Mesothelial cell of epicardium (in vitro differentiated cells): ENCODE measurements around the gene KCNMA1. TPM values are rescaled to one million over a fixed set of nuclear protein-coding genes. Genes with fewer than 3 reads are reported as not detected.

ENCODE experiments used
- DNase-seq, 2 experiments: peaks; one replicate each; pipeline ENCODE4 v3.0.0; 2021; ENCODE audit warnings: low spot score in 2 of 2; ENCODE audit not compliant: unreplicated experiment in 2 of 2
- H3K27ac Mint-ChIP-seq: 2 replicates; pipeline ENCODE4 v1.8.0; 2021; ENCODE audit warnings: mixed read lengths
- H3K27me3 Mint-ChIP-seq: 2 replicates; pipeline ENCODE4 v1.8.0; 2021; ENCODE audit warnings: low read depth, mixed read lengths
- H3K36me3 Mint-ChIP-seq: 2 replicates; pipeline ENCODE4 v1.8.0; 2021; ENCODE audit warnings: mixed read lengths
- H3K4me1 Mint-ChIP-seq: 2 replicates; pipeline ENCODE4 v1.8.0; 2021; ENCODE audit warnings: mixed read lengths
- H3K4me3 Mint-ChIP-seq: 2 replicates; pipeline ENCODE4 v1.8.0; 2021; ENCODE audit warnings: mild to moderate bottlenecking, moderate library complexity, mixed read lengths
- H3K9me3 Mint-ChIP-seq: 2 replicates; pipeline ENCODE4 v1.8.0; 2021; ENCODE audit warnings: mixed read lengths
- total RNA-seq: library from RNA; stranded (reverse); gene quantifications from 3 replicates; pipeline ENCODE4 v1.2.1, GENCODE V29; 2021
- TF ChIP-seq, protein P1 (sequence below): fragments of 200-600 bp; sonication (generic); IDR thresholded peaks from one replicate; pipeline ENCODE4 v1.5.0; 2021; ENCODE audit warnings: antibody characterized with exemption; ENCODE audit not compliant: unreplicated experiment

KCNMA1 gene
- total RNA-seq, 1 donor from 2014 or later, result 44.0 TPM

DNA sequence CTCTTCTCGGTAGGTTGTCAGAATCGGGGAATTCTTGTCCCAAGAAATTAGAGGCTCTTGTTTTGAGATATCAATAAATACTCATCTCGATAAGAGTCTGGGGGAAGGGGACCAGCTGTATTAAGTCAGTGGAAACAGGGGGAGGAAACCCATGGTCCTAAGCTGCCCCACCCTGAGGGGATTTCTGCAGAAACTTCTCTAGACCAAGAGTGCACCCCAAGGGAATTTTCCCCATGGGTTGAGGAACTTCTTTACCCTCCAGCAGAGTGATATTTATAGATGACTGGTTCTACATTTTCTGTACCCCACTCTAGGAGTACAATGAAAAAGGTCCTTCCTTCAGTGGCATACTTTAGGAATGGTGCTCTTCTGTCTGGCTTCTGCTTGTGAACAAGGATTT, 627.2 kb downstream of the KCNMA1 start:
- no peak overlapping the region for H3K4me3 Mint-ChIP-seq
- DNase-seq, result no peak
- no peaks in the 10 kb centered on the region for H3K36me3 Mint-ChIP-seq
- no peaks in the 10 kb centered on the region for H3K9me3 Mint-ChIP-seq
- H3K4me1 Mint-ChIP-seq, result no peaks in the 10 kb centered on the region
- H3K27ac Mint-ChIP-seq, result no peak overlapping the region
- no peaks in the 10 kb centered on the region for H3K27me3 Mint-ChIP-seq
- TF ChIP-seq, protein P1, sequence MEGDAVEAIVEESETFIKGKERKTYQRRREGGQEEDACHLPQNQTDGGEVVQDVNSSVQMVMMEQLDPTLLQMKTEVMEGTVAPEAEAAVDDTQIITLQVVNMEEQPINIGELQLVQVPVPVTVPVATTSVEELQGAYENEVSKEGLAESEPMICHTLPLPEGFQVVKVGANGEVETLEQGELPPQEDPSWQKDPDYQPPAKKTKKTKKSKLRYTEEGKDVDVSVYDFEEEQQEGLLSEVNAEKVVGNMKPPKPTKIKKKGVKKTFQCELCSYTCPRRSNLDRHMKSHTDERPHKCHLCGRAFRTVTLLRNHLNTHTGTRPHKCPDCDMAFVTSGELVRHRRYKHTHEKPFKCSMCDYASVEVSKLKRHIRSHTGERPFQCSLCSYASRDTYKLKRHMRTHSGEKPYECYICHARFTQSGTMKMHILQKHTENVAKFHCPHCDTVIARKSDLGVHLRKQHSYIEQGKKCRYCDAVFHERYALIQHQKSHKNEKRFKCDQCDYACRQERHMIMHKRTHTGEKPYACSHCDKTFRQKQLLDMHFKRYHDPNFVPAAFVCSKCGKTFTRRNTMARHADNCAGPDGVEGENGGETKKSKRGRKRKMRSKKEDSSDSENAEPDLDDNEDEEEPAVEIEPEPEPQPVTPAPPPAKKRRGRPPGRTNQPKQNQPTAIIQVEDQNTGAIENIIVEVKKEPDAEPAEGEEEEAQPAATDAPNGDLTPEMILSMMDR, result no peak

DNA sequence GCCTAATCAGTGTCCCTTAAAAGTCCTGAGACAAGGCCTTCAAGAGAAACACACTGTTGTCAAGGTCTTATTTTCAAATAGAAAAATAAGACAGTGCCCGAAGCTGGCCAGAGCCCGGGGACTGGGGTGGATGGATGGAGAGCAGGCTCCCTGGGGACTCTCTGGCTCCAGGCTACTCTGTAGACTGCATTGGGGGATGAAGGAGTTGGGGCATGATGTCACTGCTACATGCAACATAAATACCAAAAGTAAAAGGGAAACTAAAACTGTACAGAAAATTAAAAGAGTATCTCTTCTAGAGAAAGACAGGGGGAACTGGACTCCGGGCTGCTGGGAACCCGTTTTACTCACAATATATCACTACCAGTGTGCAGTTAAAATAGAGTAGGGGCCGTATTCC, 629.8 kb downstream of the KCNMA1 start:
- Mint-ChIP-seq H3K27ac (no peak overlapping the region), H3K4me3 (no peak overlapping the region), H3K4me1 (peaks cover 4% of the 10 kb centered on the region), H3K9me3 (no peaks in the 10 kb centered on the region), H3K36me3 (no peaks in the 10 kb centered on the region), H3K27me3 (no peaks in the 10 kb centered on the region)
- DNase-seq, result no peak
- TF ChIP-seq, protein P1, result no peak

DNA sequence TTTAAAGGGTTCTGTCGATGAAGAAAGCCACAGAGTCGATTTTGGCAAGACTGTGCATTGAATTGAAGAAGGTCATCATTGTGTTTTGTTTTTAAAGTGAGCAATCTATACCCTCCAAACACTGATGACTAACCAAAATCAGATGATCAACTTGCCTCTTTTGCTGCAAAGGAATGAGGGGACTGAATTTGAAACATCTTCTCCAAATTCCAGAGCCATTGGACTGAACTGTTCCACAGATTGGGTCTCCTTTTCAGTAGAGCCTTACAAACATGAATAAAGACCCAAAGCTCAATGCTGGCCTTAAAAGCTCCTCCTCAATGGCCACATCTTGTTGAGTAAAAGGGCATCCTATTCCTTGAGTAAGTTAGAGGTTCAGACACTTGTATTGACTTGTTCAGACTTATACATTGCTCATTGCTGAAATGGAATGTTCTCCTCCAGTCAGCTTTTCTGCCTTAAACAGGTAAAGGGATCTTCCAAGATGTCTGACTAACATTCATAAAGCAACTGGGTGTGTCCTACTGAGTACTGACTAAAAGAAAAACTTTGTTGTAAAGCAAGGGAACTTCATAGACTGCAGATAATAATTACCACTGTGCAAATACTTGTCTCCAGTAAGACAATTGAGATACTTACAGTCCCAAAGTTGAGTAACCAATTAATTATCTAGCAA, 630.6 kb downstream of the KCNMA1 start:
- H3K4me3 Mint-ChIP-seq, result no peak overlapping the region
- no peak overlapping the region for H3K27ac Mint-ChIP-seq
- no peaks in the 10 kb centered on the region for H3K9me3 Mint-ChIP-seq
- peaks cover 4% of the 10 kb centered on the region for H3K4me1 Mint-ChIP-seq
- H3K27me3 Mint-ChIP-seq, result no peaks in the 10 kb centered on the region
- no peaks in the 10 kb centered on the region for H3K36me3 Mint-ChIP-seq
- TF ChIP-seq, protein P1, result no peak
- DNase-seq, result no peak

DNA sequence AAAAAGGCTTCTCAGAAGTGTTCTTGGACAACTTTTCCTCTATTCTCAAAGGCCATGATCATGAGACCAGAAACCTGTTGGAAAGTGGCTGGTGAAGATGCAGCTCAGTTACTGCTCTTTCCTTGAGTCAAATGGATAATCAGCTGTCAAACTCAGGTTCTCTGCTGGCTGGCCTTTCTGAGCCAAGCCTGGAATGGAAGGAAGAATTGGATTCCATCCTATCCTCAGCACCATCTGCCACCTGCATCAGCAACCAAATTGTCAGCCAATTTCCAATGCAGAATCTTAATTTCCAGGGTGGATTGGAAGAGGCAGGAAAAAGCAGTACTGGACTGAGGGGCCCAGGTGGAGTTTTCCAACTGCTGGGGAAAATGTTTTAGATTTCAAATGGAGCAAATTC, 631.7 kb downstream of the KCNMA1 start:
- TF ChIP-seq, protein P1, result no peak
- no peak overlapping the region for H3K4me3 Mint-ChIP-seq
- H3K27me3 Mint-ChIP-seq, result no peaks in the 10 kb centered on the region
- H3K4me1 Mint-ChIP-seq, result peaks cover 4% of the 10 kb centered on the region
- H3K36me3 Mint-ChIP-seq, result no peaks in the 10 kb centered on the region
- no peak for DNase-seq
- H3K27ac Mint-ChIP-seq, result no peak overlapping the region
- H3K9me3 Mint-ChIP-seq, result no peaks in the 10 kb centered on the region

DNA sequence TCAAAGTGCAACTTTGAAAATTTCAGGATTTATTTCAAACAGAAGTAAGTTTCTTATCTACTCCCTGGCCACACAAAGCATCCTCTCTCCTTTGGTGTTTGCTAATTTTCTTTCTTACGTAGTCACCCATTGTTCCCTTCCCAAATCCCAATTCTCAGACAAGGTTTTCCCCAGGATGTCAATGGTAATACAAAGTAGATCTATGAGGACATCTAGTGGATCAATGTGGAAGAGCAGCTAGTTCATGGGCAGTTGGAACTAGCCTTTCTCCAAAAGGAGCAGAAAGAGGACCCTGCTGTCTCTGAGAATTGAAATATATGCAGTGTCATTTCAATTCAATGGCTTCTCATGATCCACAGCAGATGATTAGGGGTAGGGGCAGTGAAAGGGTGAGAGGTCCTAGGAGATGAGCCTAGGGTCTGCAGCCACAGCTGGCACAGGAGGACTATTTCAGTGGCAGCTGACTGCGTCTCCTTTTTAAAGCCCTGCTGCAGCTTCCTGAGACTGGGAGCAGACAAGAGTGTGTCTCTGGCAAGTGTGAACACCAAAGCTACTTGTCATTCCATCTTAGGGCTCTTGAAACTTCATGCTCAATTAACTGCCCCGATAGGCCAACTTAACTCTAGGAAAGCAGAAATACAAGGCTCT, 632.6 kb downstream of the KCNMA1 start:
- H3K27ac Mint-ChIP-seq, result no peak overlapping the region
- no peaks in the 10 kb centered on the region for H3K36me3 Mint-ChIP-seq
- no peaks in the 10 kb centered on the region for H3K27me3 Mint-ChIP-seq
- no peaks in the 10 kb centered on the region for H3K9me3 Mint-ChIP-seq
- H3K4me3 Mint-ChIP-seq, result no peak overlapping the region
- H3K4me1 Mint-ChIP-seq, result peaks cover 4% of the 10 kb centered on the region
- TF ChIP-seq, protein P1, result peak; percentile 78
- no peak for DNase-seq
